Natural killer cell (primary cell): Measurements from ENCODE around the gene PRAME. TPM values are rescaled to one million over a fixed set of nuclear protein-coding genes. Genes with fewer than 3 reads are reported as not detected.

Source experiments
- ATAC-seq, 3 donors: fragments of 150-1000 bp in 2 of 3; fragments of 200-7000 bp in 1 of 3; cut with Tn5 transposase; 1 replicate in 1 of 3; 2 replicates in 2 of 3; pipeline ENCODE4 v1.10.0; 2021; ENCODE audit warnings: mild to moderate bottlenecking in 2 of 3, moderate library complexity in 2 of 3
- DNase-seq, 2 donors: peaks; one replicate each; pipeline versions ENCODE4 v3.0.0 to v3.0.0-alpha.2; 2013 to 2021; ENCODE audit warnings: mixed read lengths in 1 of 2
- H3K27ac ChIP-seq: one replicate; pipeline ENCODE4 v1.5.1; 2013; ENCODE audit warnings: mild to moderate bottlenecking, low read length
- H3K27me3 ChIP-seq: one replicate; pipeline ENCODE4 v1.6.1; 2013; ENCODE audit warnings: low read length; ENCODE audit not compliant: control insufficient read depth, insufficient read depth
- H3K36me3 ChIP-seq: one replicate; pipeline ENCODE4 v1.6.1; 2013; ENCODE audit warnings: low read length; ENCODE audit not compliant: control insufficient read depth, insufficient read depth
- H3K4me1 ChIP-seq: one replicate; pipeline ENCODE4 v1.6.1; 2013; ENCODE audit warnings: low read length; ENCODE audit not compliant: control insufficient read depth, insufficient read depth
- H3K4me3 ChIP-seq: one replicate; pipeline ENCODE4 v1.5.1; 2013; ENCODE audit warnings: low read length
- H3K9me3 ChIP-seq: one replicate; pipeline ENCODE4 v1.6.1; 2013; ENCODE audit warnings: low read length; ENCODE audit not compliant: control insufficient read depth, insufficient read depth
- H3K27ac Mint-ChIP-seq, 2 donors: one replicate each; pipeline ENCODE4 v1.8.0; 2022; ENCODE audit warnings: mild to moderate bottlenecking in 2 of 2, mixed read lengths in 2 of 2, moderate library complexity in 1 of 2
- H3K27me3 Mint-ChIP-seq, 2 donors: one replicate each; pipeline ENCODE4 v1.8.0; 2022; ENCODE audit warnings: low read depth in 2 of 2, mixed read lengths in 2 of 2
- H3K36me3 Mint-ChIP-seq: one replicate; pipeline ENCODE4 v1.8.0; 2022; ENCODE audit warnings: mixed read lengths
- H3K4me1 Mint-ChIP-seq, 2 donors: one replicate each; pipeline ENCODE4 v1.8.0; 2022; ENCODE audit warnings: mixed read lengths in 2 of 2
- H3K4me3 Mint-ChIP-seq: one replicate; pipeline ENCODE4 v1.8.0; 2022; ENCODE audit warnings: mild to moderate bottlenecking, moderate library complexity, mixed read lengths
- H3K9me3 Mint-ChIP-seq, 2 donors: one replicate each; pipeline ENCODE4 v1.8.0; 2022; ENCODE audit warnings: mixed read lengths in 2 of 2
- WGBS: methylation state at CpG from one replicate; pipeline ENCODE4 v1.1.7; 2013; ENCODE audit warnings: missing lambda C conversion rate; ENCODE audit not compliant: insufficient coverage; 5-methylcytosine and 5-hydroxymethylcytosine counted together
- intact Hi-C: fragments of 100-400 bp; cut with micrococcal nuclease; formaldehyde crosslinking; loops from one replicate; pipeline ENCODE4 v1.14.2; 2022
- total RNA-seq, 4 donors: library from RNA; stranded (reverse); fragments of 120-200 nt in 1 of 4; gene quantifications; one replicate each; pipeline versions ENCODE4 v1.2.3 to v1.2.4, GENCODE V29; 2013 to 2022
- TF ChIP-seq, protein P1 (sequence below): fragments of 200-600 bp; IDR thresholded peaks from one replicate; pipeline ENCODE4 v1.8.0; 2022; ENCODE audit warnings: antibody characterized with exemption

Gene PRAME
- total RNA-seq, 3 donors from 2014 or later (not counting 1 experiment from before 2014, with no cell fraction given), result not detected

DNA sequence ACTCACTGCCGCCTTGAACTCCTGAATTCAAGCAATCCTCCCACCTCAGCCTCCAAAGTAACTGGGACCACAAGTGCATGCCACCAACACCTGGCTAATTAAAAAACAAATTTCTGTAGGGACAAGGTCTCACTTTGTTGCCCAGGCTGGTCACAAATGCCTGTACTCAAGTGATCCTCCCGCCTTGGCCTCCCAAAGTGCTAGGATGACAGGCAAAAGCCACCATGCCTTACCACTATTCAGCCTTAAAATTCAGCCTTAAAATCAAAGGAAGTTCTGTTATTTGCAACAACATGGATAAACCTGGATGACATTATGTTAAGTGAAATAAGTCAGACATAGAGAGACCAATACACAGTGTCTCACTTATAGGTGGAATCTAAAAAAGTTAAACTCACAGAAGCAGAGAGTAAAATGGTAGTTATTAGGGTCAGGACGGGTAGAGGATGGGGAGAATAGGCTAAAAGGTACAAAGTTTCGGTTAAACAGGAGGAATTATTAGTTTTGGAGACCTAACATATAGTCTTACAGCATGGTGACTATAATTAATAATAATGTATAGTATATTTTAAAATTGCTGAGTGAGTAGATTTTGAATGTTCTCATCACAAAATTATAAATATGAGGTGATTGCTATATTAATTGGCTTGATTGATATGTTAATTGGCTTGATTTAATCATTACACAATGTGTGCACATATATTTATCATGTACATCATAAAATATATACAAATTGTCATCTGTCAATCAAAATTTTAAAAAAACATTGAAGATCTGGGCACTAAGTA lies 32.7 kb downstream of the PRAME start:
- H3K36me3 Mint-ChIP-seq, result no peaks in the 10 kb centered on the region
- Histone ChIP-seq H3K4me3 (no peak overlapping the region), H3K9me3 (no peaks in the 10 kb centered on the region), H3K27ac (no peak overlapping the region), H3K4me1 (no peaks in the 10 kb centered on the region), H3K36me3 (no peaks in the 10 kb centered on the region), H3K27me3 (no peaks in the 10 kb centered on the region)
- no peaks in the 10 kb centered on the region for H3K4me1 Mint-ChIP-seq
- H3K4me3 Mint-ChIP-seq, result no peak overlapping the region
- no peaks in the 10 kb centered on the region for H3K9me3 Mint-ChIP-seq
- DNase-seq (no peak), ATAC-seq (no peak)
- no peak overlapping the region for H3K27ac Mint-ChIP-seq
- TF ChIP-seq, protein P1, sequence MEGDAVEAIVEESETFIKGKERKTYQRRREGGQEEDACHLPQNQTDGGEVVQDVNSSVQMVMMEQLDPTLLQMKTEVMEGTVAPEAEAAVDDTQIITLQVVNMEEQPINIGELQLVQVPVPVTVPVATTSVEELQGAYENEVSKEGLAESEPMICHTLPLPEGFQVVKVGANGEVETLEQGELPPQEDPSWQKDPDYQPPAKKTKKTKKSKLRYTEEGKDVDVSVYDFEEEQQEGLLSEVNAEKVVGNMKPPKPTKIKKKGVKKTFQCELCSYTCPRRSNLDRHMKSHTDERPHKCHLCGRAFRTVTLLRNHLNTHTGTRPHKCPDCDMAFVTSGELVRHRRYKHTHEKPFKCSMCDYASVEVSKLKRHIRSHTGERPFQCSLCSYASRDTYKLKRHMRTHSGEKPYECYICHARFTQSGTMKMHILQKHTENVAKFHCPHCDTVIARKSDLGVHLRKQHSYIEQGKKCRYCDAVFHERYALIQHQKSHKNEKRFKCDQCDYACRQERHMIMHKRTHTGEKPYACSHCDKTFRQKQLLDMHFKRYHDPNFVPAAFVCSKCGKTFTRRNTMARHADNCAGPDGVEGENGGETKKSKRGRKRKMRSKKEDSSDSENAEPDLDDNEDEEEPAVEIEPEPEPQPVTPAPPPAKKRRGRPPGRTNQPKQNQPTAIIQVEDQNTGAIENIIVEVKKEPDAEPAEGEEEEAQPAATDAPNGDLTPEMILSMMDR, result no peak
- H3K27me3 Mint-ChIP-seq, result peaks cover 0 to 12% of the 10 kb centered on the region in 2 donors
- 89% methylated on average over 4 of the region's 4 CpGs for WGBS
- intact Hi-C loops, result no loop called here

GRCh38 chr22:22523494-22523893 lies 35.6 kb downstream of the PRAME start:
- H3K27ac ChIP-seq, result no peak overlapping the region
- H3K27me3 ChIP-seq, result no peaks in the 10 kb centered on the region
- TF ChIP-seq, protein P1, result no peak
- H3K36me3 ChIP-seq, result no peaks in the 10 kb centered on the region
- 89% methylated on average over 6 of the region's 6 CpGs for WGBS
- no peaks in the 10 kb centered on the region for H3K9me3 ChIP-seq
- DNase-seq (no peak), ATAC-seq (no peak)
- Mint-ChIP-seq H3K27me3 (peaks cover 0 to 12% of the 10 kb centered on the region in 2 donors), H3K27ac (no peak overlapping the region), H3K4me1 (no peaks in the 10 kb centered on the region), H3K4me3 (no peak overlapping the region), H3K36me3 (no peaks in the 10 kb centered on the region), H3K9me3 (no peaks in the 10 kb centered on the region)
- intact Hi-C loops, result no loop called here
- no peak overlapping the region for H3K4me3 ChIP-seq
- H3K4me1 ChIP-seq, result no peaks in the 10 kb centered on the region

- no peaks in the 10 kb centered on the region for H3K9me3 Mint-ChIP-seq
- no peak overlapping the region for H3K4me3 Mint-ChIP-seq
- no peaks in the 10 kb centered on the region for H3K36me3 Mint-ChIP-seq
- Histone ChIP-seq H3K4me3 (no peak overlapping the region), H3K36me3 (no peaks in the 10 kb centered on the region), H3K27me3 (no peaks in the 10 kb centered on the region), H3K9me3 (no peaks in the 10 kb centered on the region), H3K4me1 (no peaks in the 10 kb centered on the region), H3K27ac (no peak overlapping the region)
- no peak for DNase-seq
- H3K27ac Mint-ChIP-seq, result no peak overlapping the region
- 83% methylated on average over 8 of the region's 8 CpGs for WGBS
- intact Hi-C loops, result no loop called here
- peaks cover 5 to 15% of the 10 kb centered on the region in 2 donors for H3K27me3 Mint-ChIP-seq
- H3K4me1 Mint-ChIP-seq, result no peaks in the 10 kb centered on the region
- TF ChIP-seq, protein P1, result no peak
- ATAC-seq, result no peak
Observed at GRCh38 chr22:22521631-22522030, 37.4 kb downstream of the PRAME start.
